Measurements from ENCODE around the gene C4B.

DNA sequence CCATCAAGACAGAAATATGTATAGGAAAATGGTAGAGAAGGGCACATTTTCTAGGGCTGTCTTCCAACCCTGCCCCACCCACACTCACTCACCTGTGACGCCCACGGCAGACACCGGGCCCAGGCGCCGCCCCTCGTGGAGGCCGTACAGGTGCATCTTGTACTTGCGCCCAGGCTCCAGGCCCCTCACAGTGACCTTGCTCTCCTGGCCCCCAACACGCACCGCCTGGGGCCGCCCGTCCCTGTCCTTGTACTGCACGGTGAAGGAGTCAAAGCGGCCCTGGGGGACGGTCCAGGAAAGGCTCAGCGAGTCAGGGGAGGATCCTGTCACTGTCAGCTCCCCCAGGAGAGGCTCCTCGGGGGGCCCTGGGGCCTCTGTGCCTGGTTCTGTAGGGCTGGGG lies 43.4 kb downstream of the C4B start:
- no peak for TF ChIP-seq POLR2A (IDR thresholded peaks at IDR 0.05)
- TF ChIP-seq, protein P1, sequence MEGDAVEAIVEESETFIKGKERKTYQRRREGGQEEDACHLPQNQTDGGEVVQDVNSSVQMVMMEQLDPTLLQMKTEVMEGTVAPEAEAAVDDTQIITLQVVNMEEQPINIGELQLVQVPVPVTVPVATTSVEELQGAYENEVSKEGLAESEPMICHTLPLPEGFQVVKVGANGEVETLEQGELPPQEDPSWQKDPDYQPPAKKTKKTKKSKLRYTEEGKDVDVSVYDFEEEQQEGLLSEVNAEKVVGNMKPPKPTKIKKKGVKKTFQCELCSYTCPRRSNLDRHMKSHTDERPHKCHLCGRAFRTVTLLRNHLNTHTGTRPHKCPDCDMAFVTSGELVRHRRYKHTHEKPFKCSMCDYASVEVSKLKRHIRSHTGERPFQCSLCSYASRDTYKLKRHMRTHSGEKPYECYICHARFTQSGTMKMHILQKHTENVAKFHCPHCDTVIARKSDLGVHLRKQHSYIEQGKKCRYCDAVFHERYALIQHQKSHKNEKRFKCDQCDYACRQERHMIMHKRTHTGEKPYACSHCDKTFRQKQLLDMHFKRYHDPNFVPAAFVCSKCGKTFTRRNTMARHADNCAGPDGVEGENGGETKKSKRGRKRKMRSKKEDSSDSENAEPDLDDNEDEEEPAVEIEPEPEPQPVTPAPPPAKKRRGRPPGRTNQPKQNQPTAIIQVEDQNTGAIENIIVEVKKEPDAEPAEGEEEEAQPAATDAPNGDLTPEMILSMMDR (IDR thresholded peaks at IDR 0.05): no peak
